HL-60 (cell line): Measurements from ENCODE around the gene TSTD2.
"Not testable (repeated sequence)": the region's sequence is repeated elsewhere in the genome, so short reads cannot be mapped to it uniquely, and the experiment has no call there.

Source experiments
- DNase-seq, 2 experiments: peaks; one replicate each; pipeline ENCODE4 v3.0.0-alpha.2; 2010 to 2020; ENCODE audit warnings: low read depth in 1 of 2, low spot score in 1 of 2
- H3K27ac ChIP-seq: fragments of 250-450 bp; sonication (Bioruptor Pico); replicated peaks from 2 replicates; pipeline ENCODE4 v1.5.1; 2020; ENCODE audit warnings: mild to moderate bottlenecking, moderate library complexity
- H3K27me3 ChIP-seq: fragments of 250-450 bp; sonication (Bioruptor Pico); 2 replicates; pipeline ENCODE4 v1.5.1; 2021; ENCODE audit warnings: mild to moderate bottlenecking, moderate library complexity; ENCODE audit not compliant: insufficient read depth, poor library complexity, severe bottlenecking
- H3K4me3 ChIP-seq: replicated peaks from 2 replicates; pipeline ENCODE4 v1.5.1; 2011; ENCODE audit warnings: mild to moderate bottlenecking, control low read depth, low read length; ENCODE audit not compliant: insufficient read depth
- CTCF ChIP-seq: IDR thresholded peaks from one replicate; pipeline ENCODE4 v1.5.1; 2011; ENCODE audit warnings: low read length, control low read depth, inconsistent platforms; ENCODE audit not compliant: insufficient read depth
- GABPA ChIP-seq: IDR thresholded peaks from 2 replicates; pipeline ENCODE4 v1.6.1; 2012; ENCODE audit warnings: low read depth
- POLR2AphosphoS5 ChIP-seq: IDR thresholded peaks from 2 replicates; pipeline ENCODE4 v1.6.1; 2012; ENCODE audit warnings: low read depth
- REST ChIP-seq: IDR thresholded peaks from 2 replicates; pipeline ENCODE4 v1.6.1; 2012; ENCODE audit warnings: low read depth; ENCODE audit not compliant: insufficient replicate concordance
- SPI1 ChIP-seq: IDR thresholded peaks from 2 replicates; pipeline ENCODE4 v1.6.1; 2012; ENCODE audit warnings: low read depth, mild to moderate bottlenecking, borderline replicate concordance

The TSTD2 gene

GRCh38 chr9:97628668-97629067, 4.5 kb downstream of the TSTD2 start:
- no peak for TF ChIP-seq REST
- no peak for TF ChIP-seq SPI1
- no peak for TF ChIP-seq CTCF
- TF ChIP-seq GABPA, result no peak
- no peak for TF ChIP-seq POLR2AphosphoS5
- DNase-seq, result no peak
- Histone ChIP-seq H3K27me3 (no peaks in the 10 kb centered on the region), H3K27ac (no peak overlapping the region), H3K4me3 (no peak overlapping the region)

GRCh38 chr9:97627624-97628023, 5.5 kb downstream of the TSTD2 start:
- H3K27ac ChIP-seq, result no peak overlapping the region
- H3K4me3 ChIP-seq, result no peak overlapping the region
- H3K27me3 ChIP-seq, result no peaks in the 10 kb centered on the region
- DNase-seq, result no peak
- TF ChIP-seq CTCF, result no peak
- TF ChIP-seq GABPA, result no peak
- TF ChIP-seq SPI1, result no peak

- no peak overlapping the region for H3K4me3 ChIP-seq
- TF ChIP-seq REST, result no peak
- TF ChIP-seq POLR2AphosphoS5, result no peak
- TF ChIP-seq CTCF, result no peak
- no peak for TF ChIP-seq GABPA
- TF ChIP-seq SPI1, result no peak
- no peak overlapping the region for H3K27ac ChIP-seq
- H3K27me3 ChIP-seq, result no peaks in the 10 kb centered on the region
- no peak for DNase-seq
These were observed 7.5 kb downstream of the TSTD2 start for GRCh38 chr9:97625620-97626019.

- no peaks in the 10 kb centered on the region for H3K27me3 ChIP-seq
- no peak overlapping the region for H3K4me3 ChIP-seq
- TF ChIP-seq SPI1 (no peak), CTCF (no peak), POLR2AphosphoS5 (no peak), REST (no peak), GABPA (no peak)
- no peak overlapping the region for H3K27ac ChIP-seq
- DNase-seq, result no peak
These were observed 9.2 kb downstream of the TSTD2 start for GRCh38 chr9:97623946-97624345.

- H3K27ac ChIP-seq, DNase-seq, H3K27me3 ChIP-seq, H3K4me3 ChIP-seq: not testable (repeated sequence)
These were observed 10.7 kb downstream of the TSTD2 start for GRCh38 chr9:97622483-97622882.
